GM20000 (cell line): ENCODE measurements around the gene BCAS1.

Experiments used
- DNase-seq: peaks from one replicate; pipeline ENCODE4 v3.0.0; 2012; ENCODE audit warnings: low spot score
- TF ChIP-seq, protein P1 (sequence below): IDR thresholded peaks from 2 replicates; pipeline ENCODE4 v1.5.1; 2012; ENCODE audit warnings: mild to moderate bottlenecking, control low read depth; ENCODE audit errors: extremely low read depth, missing control alignments

BCAS1 gene

DNA sequence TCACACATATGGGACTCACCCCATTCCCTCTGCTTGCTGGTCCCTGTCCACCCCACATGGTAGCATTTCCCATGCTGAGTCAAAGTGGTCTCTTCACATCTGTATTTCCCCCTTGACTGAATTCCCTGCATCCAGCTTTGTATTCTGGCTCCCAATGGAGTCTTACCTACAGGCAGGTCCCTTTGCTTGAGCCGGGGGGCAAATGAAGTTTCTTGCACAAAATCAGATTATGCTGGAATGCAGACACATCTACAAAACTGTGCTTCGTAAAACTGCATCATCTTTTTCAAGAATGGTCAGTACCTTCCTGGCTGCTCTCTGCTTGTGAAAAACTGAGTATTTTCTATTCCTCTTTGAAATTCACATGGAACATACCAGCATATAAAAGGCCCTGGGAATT lies 32.1 kb upstream of the BCAS1 start:
- DNase-seq = no peak
- TF ChIP-seq, protein P1, sequence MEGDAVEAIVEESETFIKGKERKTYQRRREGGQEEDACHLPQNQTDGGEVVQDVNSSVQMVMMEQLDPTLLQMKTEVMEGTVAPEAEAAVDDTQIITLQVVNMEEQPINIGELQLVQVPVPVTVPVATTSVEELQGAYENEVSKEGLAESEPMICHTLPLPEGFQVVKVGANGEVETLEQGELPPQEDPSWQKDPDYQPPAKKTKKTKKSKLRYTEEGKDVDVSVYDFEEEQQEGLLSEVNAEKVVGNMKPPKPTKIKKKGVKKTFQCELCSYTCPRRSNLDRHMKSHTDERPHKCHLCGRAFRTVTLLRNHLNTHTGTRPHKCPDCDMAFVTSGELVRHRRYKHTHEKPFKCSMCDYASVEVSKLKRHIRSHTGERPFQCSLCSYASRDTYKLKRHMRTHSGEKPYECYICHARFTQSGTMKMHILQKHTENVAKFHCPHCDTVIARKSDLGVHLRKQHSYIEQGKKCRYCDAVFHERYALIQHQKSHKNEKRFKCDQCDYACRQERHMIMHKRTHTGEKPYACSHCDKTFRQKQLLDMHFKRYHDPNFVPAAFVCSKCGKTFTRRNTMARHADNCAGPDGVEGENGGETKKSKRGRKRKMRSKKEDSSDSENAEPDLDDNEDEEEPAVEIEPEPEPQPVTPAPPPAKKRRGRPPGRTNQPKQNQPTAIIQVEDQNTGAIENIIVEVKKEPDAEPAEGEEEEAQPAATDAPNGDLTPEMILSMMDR = no peak

- DNase-seq = no peak
- TF ChIP-seq, protein P1 = no peak
Observed at GRCh38 chr20:54100563-54100962, 30.2 kb upstream of the BCAS1 start.

GRCh38 chr20:54099894-54100293 lies 29.5 kb upstream of the BCAS1 start:
- no peak for DNase-seq
- TF ChIP-seq, protein P1 = no peak

DNA sequence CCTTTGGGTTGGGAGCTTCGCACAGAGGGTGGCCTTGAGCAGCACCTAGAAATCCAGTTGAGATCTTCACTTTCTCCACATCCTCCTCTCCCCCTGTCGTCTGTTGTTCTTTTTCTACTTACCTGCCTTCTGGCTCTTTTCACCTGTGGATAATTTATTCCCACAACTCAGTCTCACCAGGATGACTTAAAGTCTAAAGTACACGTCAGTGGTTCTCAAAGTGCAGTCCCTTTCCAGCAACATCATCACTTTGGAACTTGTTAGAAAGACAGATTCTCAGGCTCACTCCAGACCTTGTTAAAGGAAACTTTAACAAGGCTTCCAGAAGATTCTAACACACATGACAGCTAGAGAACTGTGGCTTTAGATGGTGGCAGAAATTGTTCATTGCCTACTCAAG lies 27.7 kb upstream of the BCAS1 start:
- TF ChIP-seq, protein P1 = no peak
- no peak for DNase-seq

DNA sequence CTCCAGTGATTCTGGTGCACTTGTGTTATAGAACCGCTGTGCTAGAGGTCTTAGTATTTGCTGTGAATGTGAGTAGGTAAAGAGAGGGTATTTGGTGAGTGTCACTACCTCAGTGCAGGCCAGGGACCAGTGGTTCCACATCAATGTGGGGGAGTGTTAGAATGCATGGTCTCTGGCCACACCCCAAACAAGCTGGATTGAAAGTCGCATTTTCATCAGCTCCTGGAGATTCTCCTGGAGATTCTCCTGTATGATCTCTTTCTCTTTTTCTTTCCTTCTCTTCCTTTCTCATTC lies 26.8 kb upstream of the BCAS1 start:
- TF ChIP-seq, protein P1 = no peak

DNA sequence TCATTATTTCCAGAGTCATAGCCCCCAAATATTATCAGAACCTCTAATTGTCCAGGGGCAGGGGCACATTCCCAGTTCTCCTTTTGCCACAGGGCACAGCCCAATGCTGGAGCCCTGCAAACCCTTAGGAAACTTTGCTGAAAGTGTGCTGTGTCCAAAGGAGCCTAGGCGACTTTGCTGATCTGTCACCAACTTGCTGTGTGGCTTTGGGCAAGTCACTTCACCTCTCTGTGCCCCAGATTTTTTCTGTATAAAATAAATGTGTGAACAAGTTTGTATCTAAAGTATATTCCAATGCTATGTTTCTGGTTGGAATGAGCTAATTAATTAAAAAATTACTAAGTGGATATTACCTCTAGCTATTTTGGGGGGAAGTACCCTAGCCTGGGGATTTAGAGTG lies 25.4 kb upstream of the BCAS1 start:
- no peak for DNase-seq
- TF ChIP-seq, protein P1 = no peak

More for the DNA sequence above, 26.8 kb upstream of the BCAS1 start:
- DNase-seq = no peak

GRCh38 chr20:54094268-54094580 lies 23.8 kb upstream of the BCAS1 start:
- DNase-seq = no peak
- TF ChIP-seq, protein P1 = no peak
